ENCODE results near the gene CD79A.

CD79A gene

GRCh38 chr19:41876847-41877832 is at the start of gene CD79A:
CD79A (plus strand) TSS chr19:41877279; CDS start chr19:41877305, 26 bp downstream.
- DNase-seq (ENCODE audit: extremely low read depth in 1 of 2, low read depth in 1 of 2), result no peak

- DNase-seq (ENCODE audit: extremely low read depth in 1 of 2, low read depth in 1 of 2), result no peak
These were observed 38.9 kb upstream of the CD79A start for GRCh38 chr19:41837981-41838708.

GRCh38 chr19:41839211-41839610 is 37.9 kb upstream of the CD79A start:
- no peak for DNase-seq (ENCODE audit: extremely low read depth in 1 of 2, low read depth in 1 of 2)

GRCh38 chr19:41843371-41843770 is 33.7 kb upstream of the CD79A start:
- DNase-seq (ENCODE audit: extremely low read depth in 1 of 2, low read depth in 1 of 2), result no peak

GRCh38 chr19:41844601-41845000 is 32.5 kb upstream of the CD79A start, which contains the start of gene LYPD4:
LYPD4 (minus strand) TSS chr19:41844683; CDS start chr19:41839285, 5,398 bp downstream.
- DNase-seq (ENCODE audit: extremely low read depth in 1 of 2, low read depth in 1 of 2), result no peak

- no peak for DNase-seq (ENCODE audit: extremely low read depth in 1 of 2, low read depth in 1 of 2)
These were observed 32.3 kb upstream of the CD79A start, which contains the start of gene DMRTC2 for GRCh38 chr19:41845001-41845050. DMRTC2 (plus strand) TSS chr19:41845042; CDS start chr19:41847429, 2,387 bp downstream.

- no peak for DNase-seq (ENCODE audit: extremely low read depth in 1 of 2, low read depth in 1 of 2)
These were observed 32.0 kb upstream of the CD79A start for GRCh38 chr19:41845051-41845590.

GRCh38 chr19:41847351-41848105 is 29.6 kb upstream of the CD79A start:
- DNase-seq (ENCODE audit: extremely low read depth in 1 of 2, low read depth in 1 of 2), result no peak

- DNase-seq (ENCODE audit: extremely low read depth in 1 of 2, low read depth in 1 of 2), result no peak
These were observed 28.4 kb upstream of the CD79A start for GRCh38 chr19:41848666-41849065.

GRCh38 chr19:41849067-41849466 is 28.0 kb upstream of the CD79A start:
- no peak for DNase-seq (ENCODE audit: extremely low read depth in 1 of 2, low read depth in 1 of 2)

- DNase-seq (ENCODE audit: extremely low read depth in 1 of 2, low read depth in 1 of 2), result no peak
These were observed 26.7 kb upstream of the CD79A start for GRCh38 chr19:41850381-41850780.

GRCh38 chr19:41851456-41851855 is 25.6 kb upstream of the CD79A start:
- DNase-seq (ENCODE audit: extremely low read depth in 1 of 2, low read depth in 1 of 2), result no peak

- no peak for DNase-seq (ENCODE audit: extremely low read depth in 1 of 2, low read depth in 1 of 2)
These were observed 23.7 kb upstream of the CD79A start for GRCh38 chr19:41853344-41853743.

- no peak for DNase-seq (ENCODE audit: extremely low read depth in 1 of 2, low read depth in 1 of 2)
These were observed 23.3 kb upstream of the CD79A start for GRCh38 chr19:41853768-41854167.

GRCh38 chr19:41859213-41859617 is 17.9 kb upstream of the CD79A start:
- no peak for DNase-seq (ENCODE audit: extremely low read depth in 1 of 2, low read depth in 1 of 2)

- DNase-seq (ENCODE audit: extremely low read depth in 1 of 2, low read depth in 1 of 2), result peak; percentile 94
These were observed 17.3 kb upstream of the CD79A start, which contains the start of gene RPS19 for GRCh38 chr19:41859618-41860418. RPS19 (plus strand) TSS chr19:41860255; CDS start chr19:41860775, 520 bp downstream.

- no peak for DNase-seq (ENCODE audit: extremely low read depth in 1 of 2, low read depth in 1 of 2)
These were observed 16.5 kb upstream of the CD79A start for GRCh38 chr19:41860419-41861115.

- DNase-seq (ENCODE audit: extremely low read depth in 1 of 2, low read depth in 1 of 2), result no peak
These were observed 15.8 kb upstream of the CD79A start for GRCh38 chr19:41861116-41861768.

- no peak for DNase-seq (ENCODE audit: extremely low read depth in 1 of 2, low read depth in 1 of 2)
These were observed 15.2 kb upstream of the CD79A start for GRCh38 chr19:41861846-41862245.
